WTC11 (cell line): ENCODE results near the gene CACNA1E. TPM values are rescaled to one million over a fixed set of nuclear protein-coding genes. Genes with fewer than 3 reads are reported as not detected.

Experiments
- ATAC-seq: fragments of 200-7000 bp; cut with Tn5 transposase; 2 replicates; pipeline ENCODE4 v1.10.0; 2021; ENCODE audit warnings: mild to moderate bottlenecking, moderate library complexity
- CTCF ChIA-PET: fragments of 300-600 bp; sonication (Branson Sonifier 250); formaldehyde crosslinking; loops from one replicate; lab custom pipeline; 2021; ENCODE audit warnings: antibody characterized with exemption; lab: Charles Lee
- POLR2A ChIA-PET: fragments of 350-600 bp; sonication (Branson Sonifier 250); formaldehyde crosslinking; loops from one replicate; lab custom pipeline; 2021; ENCODE audit warnings: antibody characterized with exemption; lab: Charles Lee
- DNase-seq: peaks from one replicate; pipeline ENCODE4 v3.0.0; 2021; ENCODE audit warnings: low spot score
- H3K27ac Mint-ChIP-seq: 2 replicates; pipeline ENCODE4 v1.8.0; 2021; ENCODE audit warnings: mixed read lengths
- H3K27me3 Mint-ChIP-seq: 2 replicates; pipeline ENCODE4 v1.8.0; 2021; ENCODE audit warnings: low read depth, mild to moderate bottlenecking, moderate library complexity, mixed read lengths
- H3K36me3 Mint-ChIP-seq: 2 replicates; pipeline ENCODE4 v1.8.0; 2021; ENCODE audit warnings: mixed read lengths
- H3K4me1 Mint-ChIP-seq: 2 replicates; pipeline ENCODE4 v1.8.0; 2022; ENCODE audit warnings: mixed read lengths
- H3K4me3 Mint-ChIP-seq: 2 replicates; pipeline ENCODE4 v1.8.0; 2021; ENCODE audit warnings: mild to moderate bottlenecking, moderate library complexity, mixed read lengths
- H3K9me3 Mint-ChIP-seq: 2 replicates; pipeline ENCODE4 v1.8.0; 2021; ENCODE audit warnings: mixed read lengths
- ATF1 ChIP-seq: sonication (generic); formaldehyde crosslinking; IDR thresholded peaks from 2 replicates; pipeline ENCODE4 v1.8.1; 2023; ENCODE audit warnings: mild to moderate bottlenecking, moderate library complexity, missing genetic modification reagents
- CREM ChIP-seq: sonication (generic); formaldehyde crosslinking; IDR thresholded peaks from 2 replicates; pipeline ENCODE4 v1.8.1; 2022; ENCODE audit warnings: mild to moderate bottlenecking, missing genetic modification reagents, moderate library complexity
- EMX1 ChIP-seq: fragments of 250-450 bp; sonication (Bioruptor Pico); IDR thresholded peaks from 2 replicates; pipeline ENCODE4 v1.8.0; 2021; ENCODE audit warnings: mild to moderate bottlenecking
- ETV6 ChIP-seq: sonication (generic); formaldehyde crosslinking; IDR thresholded peaks from 2 replicates; pipeline ENCODE4 v1.8.1; 2022; ENCODE audit warnings: mild to moderate bottlenecking, missing genetic modification reagents
- FOXJ3 ChIP-seq: sonication (generic); formaldehyde crosslinking; IDR thresholded peaks from 2 replicates; pipeline ENCODE4 v1.9.0; 2021; ENCODE audit warnings: missing genetic modification reagents, mild to moderate bottlenecking, borderline replicate concordance
- GRHL2 ChIP-seq: fragments of 250-450 bp; sonication (Bioruptor Pico); IDR thresholded peaks from 2 replicates; pipeline ENCODE4 v1.8.0; 2022; ENCODE audit warnings: mild to moderate bottlenecking, moderate library complexity; ENCODE audit not compliant: insufficient replicate concordance, severe bottlenecking
- JUN ChIP-seq: sonication (generic); formaldehyde crosslinking; IDR thresholded peaks from 2 replicates; pipeline ENCODE4 v1.8.0; 2023; ENCODE audit warnings: mild to moderate bottlenecking, missing genetic modification reagents
- NR2C2 ChIP-seq: sonication (generic); formaldehyde crosslinking; IDR thresholded peaks from 2 replicates; pipeline ENCODE4 v1.8.0; 2022; ENCODE audit warnings: mild to moderate bottlenecking, missing genetic modification reagents
- NR3C1 ChIP-seq: sonication (generic); formaldehyde crosslinking; conservative IDR thresholded peaks from 2 replicates; pipeline ENCODE4 v1.8.1; 2023; ENCODE audit warnings: low read depth, mild to moderate bottlenecking, missing genetic modification reagents
- RELA ChIP-seq: sonication (generic); formaldehyde crosslinking; IDR thresholded peaks from 2 replicates; pipeline ENCODE4 v1.8.1; 2022; ENCODE audit warnings: missing genetic modification reagents, mild to moderate bottlenecking, borderline replicate concordance
- ZNF121 ChIP-seq: sonication (generic); formaldehyde crosslinking; IDR thresholded peaks from 2 replicates; pipeline ENCODE4 v1.8.0; 2023; ENCODE audit warnings: missing genetic modification reagents
- ZNF138 ChIP-seq: sonication (generic); formaldehyde crosslinking; conservative IDR thresholded peaks from 2 replicates; pipeline ENCODE4 v1.8.1; 2022; ENCODE audit warnings: mild to moderate bottlenecking, moderate library complexity, missing genetic modification reagents
- ZNF396 ChIP-seq: fragments of 250-450 bp; sonication (Bioruptor Pico); IDR thresholded peaks from 2 replicates; pipeline ENCODE4 v1.8.0; 2021; ENCODE audit warnings: mild to moderate bottlenecking, moderate library complexity, borderline replicate concordance
- ZNF671 ChIP-seq: fragments of 250-450 bp; sonication (Bioruptor Pico); IDR thresholded peaks from 2 replicates; pipeline ENCODE4 v1.8.0; 2021; ENCODE audit warnings: mild to moderate bottlenecking
- total RNA-seq: library from RNA; stranded (reverse); gene quantifications from 3 replicates; pipeline ENCODE4 v1.2.3, GENCODE V29; 2021
- TF ChIP-seq, protein P1 (sequence below): sonication (generic); formaldehyde crosslinking; IDR thresholded peaks from 2 replicates; pipeline ENCODE4 v1.8.0; 2022; ENCODE audit warnings: mild to moderate bottlenecking, missing genetic modification reagents
- TF ChIP-seq, protein P2 (sequence below): sonication (generic); formaldehyde crosslinking; IDR thresholded peaks from 2 replicates; pipeline ENCODE4 v1.8.0; 2022; ENCODE audit warnings: mild to moderate bottlenecking, missing genetic modification reagents
- TF ChIP-seq, protein P3 (sequence below): fragments of 200-600 bp; IDR thresholded peaks from 2 replicates; pipeline ENCODE4 v1.8.0; 2022; ENCODE audit warnings: antibody characterized with exemption
- TF ChIP-seq, protein P4 (sequence below): sonication (generic); formaldehyde crosslinking; IDR thresholded peaks from 2 replicates; pipeline ENCODE4 v1.8.1; 2023; ENCODE audit warnings: mild to moderate bottlenecking, missing genetic modification reagents, borderline replicate concordance
- TF ChIP-seq, protein P5 (sequence below): sonication (generic); formaldehyde crosslinking; IDR thresholded peaks from 2 replicates; pipeline ENCODE4 v1.8.0; 2023; ENCODE audit warnings: missing genetic modification reagents
- TF ChIP-seq, protein P6 (sequence below): sonication (generic); formaldehyde crosslinking; IDR thresholded peaks from 2 replicates; pipeline ENCODE4 v1.8.1; 2022; ENCODE audit warnings: mild to moderate bottlenecking, missing genetic modification reagents, moderate library complexity, borderline replicate concordance
- TF ChIP-seq, protein P7 (sequence below): sonication (generic); formaldehyde crosslinking; IDR thresholded peaks from 2 replicates; pipeline ENCODE4 v1.8.0; 2022; ENCODE audit warnings: mild to moderate bottlenecking, missing genetic modification reagents

Gene CACNA1E
- total RNA-seq, 1 experiment from 2014 or later: 0.63 TPM

DNA sequence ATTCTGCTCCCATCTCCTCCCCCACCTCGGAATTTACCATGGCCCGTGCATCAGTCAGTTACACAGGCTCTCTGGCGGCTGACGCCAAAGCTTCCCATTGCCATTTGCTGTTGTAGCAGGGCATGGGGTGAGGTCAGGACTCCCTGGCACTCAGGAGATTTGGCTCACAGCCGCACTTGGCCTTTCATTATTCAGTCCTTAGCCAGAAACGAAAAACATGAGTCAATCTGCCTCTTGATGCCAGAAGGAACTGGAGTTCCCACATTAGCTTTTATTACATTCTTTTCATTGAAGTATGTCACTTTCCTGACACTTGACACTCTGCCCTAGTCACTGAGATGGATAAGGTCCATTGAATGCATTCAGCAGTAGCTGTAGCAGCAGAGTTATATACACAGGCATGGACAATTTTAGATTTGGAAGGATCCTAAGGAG is 260.6 kb downstream of the CACNA1E start (continued):
- TF ChIP-seq, protein P1, sequence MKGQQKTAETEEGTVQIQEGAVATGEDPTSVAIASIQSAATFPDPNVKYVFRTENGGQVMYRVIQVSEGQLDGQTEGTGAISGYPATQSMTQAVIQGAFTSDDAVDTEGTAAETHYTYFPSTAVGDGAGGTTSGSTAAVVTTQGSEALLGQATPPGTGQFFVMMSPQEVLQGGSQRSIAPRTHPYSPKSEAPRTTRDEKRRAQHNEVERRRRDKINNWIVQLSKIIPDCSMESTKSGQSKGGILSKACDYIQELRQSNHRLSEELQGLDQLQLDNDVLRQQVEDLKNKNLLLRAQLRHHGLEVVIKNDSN (CRISPR knock-in tag): no peak
- TF ChIP-seq FOXJ3 (CRISPR knock-in tag): no peak
- TF ChIP-seq, protein P2, sequence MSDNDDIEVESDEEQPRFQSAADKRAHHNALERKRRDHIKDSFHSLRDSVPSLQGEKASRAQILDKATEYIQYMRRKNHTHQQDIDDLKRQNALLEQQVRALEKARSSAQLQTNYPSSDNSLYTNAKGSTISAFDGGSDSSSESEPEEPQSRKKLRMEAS (CRISPR knock-in tag): no peak

DNA sequence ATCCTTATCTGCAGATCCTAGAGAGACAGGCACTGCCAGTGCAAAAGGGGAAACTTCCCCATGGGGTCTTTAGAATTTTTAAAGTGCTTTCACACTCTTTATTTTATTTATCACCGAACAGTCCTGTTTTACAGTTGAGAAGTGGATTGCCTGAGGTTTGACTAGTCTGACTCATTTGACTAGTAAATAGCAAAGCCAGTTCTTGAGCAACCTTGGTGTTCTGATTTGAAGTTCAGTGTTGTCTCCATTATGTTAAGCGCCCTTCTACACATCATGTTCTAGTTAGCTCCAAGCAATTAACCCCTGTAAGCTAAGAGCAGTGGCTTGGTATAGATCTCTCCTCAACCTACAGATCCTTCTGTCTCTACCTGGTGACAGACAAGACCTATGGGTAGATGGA is 262.9 kb downstream of the CACNA1E start:
- CTCF ChIA-PET: no interaction called here
- no peak overlapping the region for H3K27ac Mint-ChIP-seq
- TF ChIP-seq, protein P3, sequence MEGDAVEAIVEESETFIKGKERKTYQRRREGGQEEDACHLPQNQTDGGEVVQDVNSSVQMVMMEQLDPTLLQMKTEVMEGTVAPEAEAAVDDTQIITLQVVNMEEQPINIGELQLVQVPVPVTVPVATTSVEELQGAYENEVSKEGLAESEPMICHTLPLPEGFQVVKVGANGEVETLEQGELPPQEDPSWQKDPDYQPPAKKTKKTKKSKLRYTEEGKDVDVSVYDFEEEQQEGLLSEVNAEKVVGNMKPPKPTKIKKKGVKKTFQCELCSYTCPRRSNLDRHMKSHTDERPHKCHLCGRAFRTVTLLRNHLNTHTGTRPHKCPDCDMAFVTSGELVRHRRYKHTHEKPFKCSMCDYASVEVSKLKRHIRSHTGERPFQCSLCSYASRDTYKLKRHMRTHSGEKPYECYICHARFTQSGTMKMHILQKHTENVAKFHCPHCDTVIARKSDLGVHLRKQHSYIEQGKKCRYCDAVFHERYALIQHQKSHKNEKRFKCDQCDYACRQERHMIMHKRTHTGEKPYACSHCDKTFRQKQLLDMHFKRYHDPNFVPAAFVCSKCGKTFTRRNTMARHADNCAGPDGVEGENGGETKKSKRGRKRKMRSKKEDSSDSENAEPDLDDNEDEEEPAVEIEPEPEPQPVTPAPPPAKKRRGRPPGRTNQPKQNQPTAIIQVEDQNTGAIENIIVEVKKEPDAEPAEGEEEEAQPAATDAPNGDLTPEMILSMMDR: no peak
- TF ChIP-seq JUN (CRISPR knock-in tag): no peak
- TF ChIP-seq ZNF138: no peak
- TF ChIP-seq EMX1: no peak
- TF ChIP-seq ATF1: no peak
- TF ChIP-seq, protein P4, sequence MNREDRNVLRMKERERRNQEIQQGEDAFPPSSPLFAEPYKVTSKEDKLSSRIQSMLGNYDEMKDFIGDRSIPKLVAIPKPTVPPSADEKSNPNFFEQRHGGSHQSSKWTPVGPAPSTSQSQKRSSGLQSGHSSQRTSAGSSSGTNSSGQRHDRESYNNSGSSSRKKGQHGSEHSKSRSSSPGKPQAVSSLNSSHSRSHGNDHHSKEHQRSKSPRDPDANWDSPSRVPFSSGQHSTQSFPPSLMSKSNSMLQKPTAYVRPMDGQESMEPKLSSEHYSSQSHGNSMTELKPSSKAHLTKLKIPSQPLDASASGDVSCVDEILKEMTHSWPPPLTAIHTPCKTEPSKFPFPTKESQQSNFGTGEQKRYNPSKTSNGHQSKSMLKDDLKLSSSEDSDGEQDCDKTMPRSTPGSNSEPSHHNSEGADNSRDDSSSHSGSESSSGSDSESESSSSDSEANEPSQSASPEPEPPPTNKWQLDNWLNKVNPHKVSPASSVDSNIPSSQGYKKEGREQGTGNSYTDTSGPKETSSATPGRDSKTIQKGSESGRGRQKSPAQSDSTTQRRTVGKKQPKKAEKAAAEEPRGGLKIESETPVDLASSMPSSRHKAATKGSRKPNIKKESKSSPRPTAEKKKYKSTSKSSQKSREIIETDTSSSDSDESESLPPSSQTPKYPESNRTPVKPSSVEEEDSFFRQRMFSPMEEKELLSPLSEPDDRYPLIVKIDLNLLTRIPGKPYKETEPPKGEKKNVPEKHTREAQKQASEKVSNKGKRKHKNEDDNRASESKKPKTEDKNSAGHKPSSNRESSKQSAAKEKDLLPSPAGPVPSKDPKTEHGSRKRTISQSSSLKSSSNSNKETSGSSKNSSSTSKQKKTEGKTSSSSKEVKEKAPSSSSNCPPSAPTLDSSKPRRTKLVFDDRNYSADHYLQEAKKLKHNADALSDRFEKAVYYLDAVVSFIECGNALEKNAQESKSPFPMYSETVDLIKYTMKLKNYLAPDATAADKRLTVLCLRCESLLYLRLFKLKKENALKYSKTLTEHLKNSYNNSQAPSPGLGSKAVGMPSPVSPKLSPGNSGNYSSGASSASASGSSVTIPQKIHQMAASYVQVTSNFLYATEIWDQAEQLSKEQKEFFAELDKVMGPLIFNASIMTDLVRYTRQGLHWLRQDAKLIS (CRISPR knock-in tag): no peak
- no peak for TF ChIP-seq ZNF121 (CRISPR knock-in tag)
- no peak for TF ChIP-seq NR2C2 (CRISPR knock-in tag)
- TF ChIP-seq, protein P5, sequence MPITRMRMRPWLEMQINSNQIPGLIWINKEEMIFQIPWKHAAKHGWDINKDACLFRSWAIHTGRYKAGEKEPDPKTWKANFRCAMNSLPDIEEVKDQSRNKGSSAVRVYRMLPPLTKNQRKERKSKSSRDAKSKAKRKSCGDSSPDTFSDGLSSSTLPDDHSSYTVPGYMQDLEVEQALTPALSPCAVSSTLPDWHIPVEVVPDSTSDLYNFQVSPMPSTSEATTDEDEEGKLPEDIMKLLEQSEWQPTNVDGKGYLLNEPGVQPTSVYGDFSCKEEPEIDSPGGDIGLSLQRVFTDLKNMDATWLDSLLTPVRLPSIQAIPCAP: no peak
- TF ChIP-seq GRHL2 (CRISPR knock-in tag): no peak
- TF ChIP-seq RELA: no peak
- TF ChIP-seq CREM (CRISPR knock-in tag): no peak
- TF ChIP-seq, protein P2 (CRISPR knock-in tag): no peak
- no peak for TF ChIP-seq ZNF671
- TF ChIP-seq, protein P6, sequence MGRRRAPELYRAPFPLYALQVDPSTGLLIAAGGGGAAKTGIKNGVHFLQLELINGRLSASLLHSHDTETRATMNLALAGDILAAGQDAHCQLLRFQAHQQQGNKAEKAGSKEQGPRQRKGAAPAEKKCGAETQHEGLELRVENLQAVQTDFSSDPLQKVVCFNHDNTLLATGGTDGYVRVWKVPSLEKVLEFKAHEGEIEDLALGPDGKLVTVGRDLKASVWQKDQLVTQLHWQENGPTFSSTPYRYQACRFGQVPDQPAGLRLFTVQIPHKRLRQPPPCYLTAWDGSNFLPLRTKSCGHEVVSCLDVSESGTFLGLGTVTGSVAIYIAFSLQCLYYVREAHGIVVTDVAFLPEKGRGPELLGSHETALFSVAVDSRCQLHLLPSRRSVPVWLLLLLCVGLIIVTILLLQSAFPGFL (CRISPR knock-in tag): no peak
- TF ChIP-seq, protein P7, sequence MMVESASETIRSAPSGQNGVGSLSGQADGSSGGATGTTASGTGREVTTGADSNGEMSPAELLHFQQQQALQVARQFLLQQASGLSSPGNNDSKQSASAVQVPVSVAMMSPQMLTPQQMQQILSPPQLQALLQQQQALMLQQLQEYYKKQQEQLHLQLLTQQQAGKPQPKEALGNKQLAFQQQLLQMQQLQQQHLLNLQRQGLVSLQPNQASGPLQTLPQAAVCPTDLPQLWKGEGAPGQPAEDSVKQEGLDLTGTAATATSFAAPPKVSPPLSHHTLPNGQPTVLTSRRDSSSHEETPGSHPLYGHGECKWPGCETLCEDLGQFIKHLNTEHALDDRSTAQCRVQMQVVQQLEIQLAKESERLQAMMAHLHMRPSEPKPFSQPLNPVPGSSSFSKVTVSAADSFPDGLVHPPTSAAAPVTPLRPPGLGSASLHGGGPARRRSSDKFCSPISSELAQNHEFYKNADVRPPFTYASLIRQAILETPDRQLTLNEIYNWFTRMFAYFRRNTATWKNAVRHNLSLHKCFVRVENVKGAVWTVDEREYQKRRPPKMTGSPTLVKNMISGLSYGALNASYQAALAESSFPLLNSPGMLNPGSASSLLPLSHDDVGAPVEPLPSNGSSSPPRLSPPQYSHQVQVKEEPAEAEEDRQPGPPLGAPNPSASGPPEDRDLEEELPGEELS (CRISPR knock-in tag): no peak
- no peak for TF ChIP-seq ETV6 (CRISPR knock-in tag)
- TF ChIP-seq ZNF396: no peak
- TF ChIP-seq FOXJ3 (CRISPR knock-in tag): no peak
- no peak for TF ChIP-seq NR3C1 (CRISPR knock-in tag)
- TF ChIP-seq, all 79 proteins: peak for 0
- H3K9me3 Mint-ChIP-seq: no peaks in the 10 kb centered on the region
- no peak overlapping the region for H3K4me3 Mint-ChIP-seq
- no peak for ATAC-seq
- no peaks in the 10 kb centered on the region for H3K36me3 Mint-ChIP-seq
- H3K4me1 Mint-ChIP-seq: peaks cover 13% of the 10 kb centered on the region
- H3K27me3 Mint-ChIP-seq: no peaks in the 10 kb centered on the region
- DNase-seq: no peak
- POLR2A ChIA-PET: no interaction called here
